GM12878 (cell line): Measurements from ENCODE around the gene RGP1. TPM values are rescaled to one million over a fixed set of nuclear protein-coding genes. Genes with fewer than 3 reads are reported as not detected.

ENCODE experiments used
- ATF7 ChIP-seq: fragments of 450-650 bp; IDR thresholded peaks from 2 replicates; pipeline ENCODE4 v1.6.1; 2016; ENCODE audit warnings: low read depth, mild to moderate bottlenecking
- BHLHE40 ChIP-seq, 2 experiments: fragments of 450-650 bp in 1 of 2; IDR thresholded peaks; 2 replicates each; pipeline ENCODE4 v1.6.1; 2011 to 2017; ENCODE audit warnings: low read depth in 2 of 2, borderline replicate concordance in 1 of 2, improper control_type of control experiment in 1 of 2, low read length in 1 of 2, mild to moderate bottlenecking in 1 of 2
- CBX3 ChIP-seq: fragments of 200-600 bp; sonication (generic); IDR thresholded peaks from 2 replicates; pipeline ENCODE4 v1.6.1; 2016; ENCODE audit warnings: low read depth, borderline replicate concordance
- EGR1 ChIP-seq, 2 experiments: IDR thresholded peaks; 1 replicate in 1 of 2; 2 replicates in 1 of 2; pipeline ENCODE4 v1.6.1; 2011 to 2012; ENCODE audit warnings: low read depth in 2 of 2, low read length in 2 of 2, borderline replicate concordance in 1 of 2, mild to moderate bottlenecking in 1 of 2, moderate library complexity in 1 of 2
- ZNF217 ChIP-seq: fragments of 450-650 bp; IDR thresholded peaks from 2 replicates; pipeline ENCODE4 v1.6.1; 2017; ENCODE audit warnings: antibody characterized with exemption, mild to moderate bottlenecking
- polyA plus RNA-seq, 11 experiments: library from polyadenylated mRNA; depleted of rRNA in 4 of 11; unstranded in 6 of 11; stranded (reverse) in 5 of 11; fragments of >200 nt; fragmentation: Nextera tagmentation in 4 of 11; fragmentation: Illumina TruSeq in 1 of 11; extraction: Ambion mirVana in 4 of 11; extraction: Trizol in 1 of 11; gene quantifications; 1 replicate in 1 of 11; 2 replicates in 10 of 11; pipeline versions ENCODE4 v1.2.1 to v1.2.3, GENCODE V29; 2011 to 2016; ENCODE audit warnings: inconsistent platforms in 2 of 11, missing spikeins in 2 of 11, low read depth in 1 of 11
- total RNA-seq, 4 experiments: library from RNA; depleted of rRNA in 3 of 4; stranded (reverse); fragments of >200 nt in 3 of 4; fragmentation: Illumina TruSeq in 1 of 4; extraction: Trizol in 1 of 4; gene quantifications; 2 replicates each; pipeline versions ENCODE4 v1.2.1 to v1.2.3, GENCODE V29; 2013 to 2021
- TF ChIP-seq, protein P1 (sequence below): IDR thresholded peaks from 2 replicates; pipeline ENCODE4 v1.6.1; 2011; ENCODE audit warnings: borderline replicate concordance, low read depth, mild to moderate bottlenecking, moderate library complexity, mixed read lengths, low read length; ENCODE audit not compliant: insufficient read depth; ENCODE audit errors: extremely low read length
- TF ChIP-seq, protein P2 (sequence below): fragments of 150-350 bp; IDR thresholded peaks from 2 replicates; pipeline ENCODE4 v1.6.1; 2016; ENCODE audit warnings: low read depth, low read length
- TF ChIP-seq, protein P3 (sequence below): fragments of 450-650 bp; IDR thresholded peaks from 2 replicates; pipeline ENCODE4 v1.6.1; 2017; ENCODE audit warnings: mild to moderate bottlenecking, moderate library complexity

Gene RGP1
- total and polyA plus RNA-seq, 10 of the 15 experiments (the other 5 are each of a cell fraction or from before 2014, with no cell fraction given) = 0.44 to 14.9 (median 7.4) TPM

DNA sequence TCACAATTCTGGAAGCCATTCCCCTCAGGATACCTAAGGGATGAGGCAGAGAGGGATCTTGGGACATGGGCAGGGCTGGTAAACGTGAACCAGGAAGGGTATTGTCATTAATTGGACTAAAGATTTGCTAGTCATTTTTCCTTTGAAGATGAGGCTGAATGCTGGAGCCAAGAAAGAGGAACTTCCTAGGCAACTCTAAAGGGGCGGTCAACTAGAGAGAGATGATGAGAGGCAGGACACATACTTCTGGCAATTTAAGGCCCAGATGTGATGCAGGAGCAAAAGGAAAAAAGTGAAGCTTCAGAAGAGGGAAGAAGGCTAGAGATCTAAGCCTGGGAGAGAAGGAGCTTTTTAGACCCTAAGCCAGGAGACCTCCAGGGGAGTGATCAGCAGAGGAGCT lies 5.6 kb upstream of the RGP1 start (continued):
- TF ChIP-seq, protein P1, sequence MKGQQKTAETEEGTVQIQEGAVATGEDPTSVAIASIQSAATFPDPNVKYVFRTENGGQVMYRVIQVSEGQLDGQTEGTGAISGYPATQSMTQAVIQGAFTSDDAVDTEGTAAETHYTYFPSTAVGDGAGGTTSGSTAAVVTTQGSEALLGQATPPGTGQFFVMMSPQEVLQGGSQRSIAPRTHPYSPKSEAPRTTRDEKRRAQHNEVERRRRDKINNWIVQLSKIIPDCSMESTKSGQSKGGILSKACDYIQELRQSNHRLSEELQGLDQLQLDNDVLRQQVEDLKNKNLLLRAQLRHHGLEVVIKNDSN = no peak
- TF ChIP-seq CBX3 (no peak), EGR1 (IDR thresholded peaks at IDR 0.05; ENCODE audit: borderline replicate concordance in 1 of 2, low read depth in 2 of 2, low read length in 2 of 2) (no peak), ATF7 (no peak), BHLHE40 (IDR thresholded peaks at IDR 0.05; ENCODE audit: borderline replicate concordance in 1 of 2, low read depth in 2 of 2, low read length in 1 of 2) (no peak), ZNF217 (no peak)
- TF ChIP-seq, protein P2, sequence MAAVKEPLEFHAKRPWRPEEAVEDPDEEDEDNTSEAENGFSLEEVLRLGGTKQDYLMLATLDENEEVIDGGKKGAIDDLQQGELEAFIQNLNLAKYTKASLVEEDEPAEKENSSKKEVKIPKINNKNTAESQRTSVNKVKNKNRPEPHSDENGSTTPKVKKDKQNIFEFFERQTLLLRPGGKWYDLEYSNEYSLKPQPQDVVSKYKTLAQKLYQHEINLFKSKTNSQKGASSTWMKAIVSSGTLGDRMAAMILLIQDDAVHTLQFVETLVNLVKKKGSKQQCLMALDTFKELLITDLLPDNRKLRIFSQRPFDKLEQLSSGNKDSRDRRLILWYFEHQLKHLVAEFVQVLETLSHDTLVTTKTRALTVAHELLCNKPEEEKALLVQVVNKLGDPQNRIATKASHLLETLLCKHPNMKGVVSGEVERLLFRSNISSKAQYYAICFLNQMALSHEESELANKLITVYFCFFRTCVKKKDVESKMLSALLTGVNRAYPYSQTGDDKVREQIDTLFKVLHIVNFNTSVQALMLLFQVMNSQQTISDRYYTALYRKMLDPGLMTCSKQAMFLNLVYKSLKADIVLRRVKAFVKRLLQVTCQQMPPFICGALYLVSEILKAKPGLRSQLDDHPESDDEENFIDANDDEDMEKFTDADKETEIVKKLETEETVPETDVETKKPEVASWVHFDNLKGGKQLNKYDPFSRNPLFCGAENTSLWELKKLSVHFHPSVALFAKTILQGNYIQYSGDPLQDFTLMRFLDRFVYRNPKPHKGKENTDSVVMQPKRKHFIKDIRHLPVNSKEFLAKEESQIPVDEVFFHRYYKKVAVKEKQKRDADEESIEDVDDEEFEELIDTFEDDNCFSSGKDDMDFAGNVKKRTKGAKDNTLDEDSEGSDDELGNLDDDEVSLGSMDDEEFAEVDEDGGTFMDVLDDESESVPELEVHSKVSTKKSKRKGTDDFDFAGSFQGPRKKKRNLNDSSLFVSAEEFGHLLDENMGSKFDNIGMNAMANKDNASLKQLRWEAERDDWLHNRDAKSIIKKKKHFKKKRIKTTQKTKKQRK = no peak
- TF ChIP-seq, protein P3, sequence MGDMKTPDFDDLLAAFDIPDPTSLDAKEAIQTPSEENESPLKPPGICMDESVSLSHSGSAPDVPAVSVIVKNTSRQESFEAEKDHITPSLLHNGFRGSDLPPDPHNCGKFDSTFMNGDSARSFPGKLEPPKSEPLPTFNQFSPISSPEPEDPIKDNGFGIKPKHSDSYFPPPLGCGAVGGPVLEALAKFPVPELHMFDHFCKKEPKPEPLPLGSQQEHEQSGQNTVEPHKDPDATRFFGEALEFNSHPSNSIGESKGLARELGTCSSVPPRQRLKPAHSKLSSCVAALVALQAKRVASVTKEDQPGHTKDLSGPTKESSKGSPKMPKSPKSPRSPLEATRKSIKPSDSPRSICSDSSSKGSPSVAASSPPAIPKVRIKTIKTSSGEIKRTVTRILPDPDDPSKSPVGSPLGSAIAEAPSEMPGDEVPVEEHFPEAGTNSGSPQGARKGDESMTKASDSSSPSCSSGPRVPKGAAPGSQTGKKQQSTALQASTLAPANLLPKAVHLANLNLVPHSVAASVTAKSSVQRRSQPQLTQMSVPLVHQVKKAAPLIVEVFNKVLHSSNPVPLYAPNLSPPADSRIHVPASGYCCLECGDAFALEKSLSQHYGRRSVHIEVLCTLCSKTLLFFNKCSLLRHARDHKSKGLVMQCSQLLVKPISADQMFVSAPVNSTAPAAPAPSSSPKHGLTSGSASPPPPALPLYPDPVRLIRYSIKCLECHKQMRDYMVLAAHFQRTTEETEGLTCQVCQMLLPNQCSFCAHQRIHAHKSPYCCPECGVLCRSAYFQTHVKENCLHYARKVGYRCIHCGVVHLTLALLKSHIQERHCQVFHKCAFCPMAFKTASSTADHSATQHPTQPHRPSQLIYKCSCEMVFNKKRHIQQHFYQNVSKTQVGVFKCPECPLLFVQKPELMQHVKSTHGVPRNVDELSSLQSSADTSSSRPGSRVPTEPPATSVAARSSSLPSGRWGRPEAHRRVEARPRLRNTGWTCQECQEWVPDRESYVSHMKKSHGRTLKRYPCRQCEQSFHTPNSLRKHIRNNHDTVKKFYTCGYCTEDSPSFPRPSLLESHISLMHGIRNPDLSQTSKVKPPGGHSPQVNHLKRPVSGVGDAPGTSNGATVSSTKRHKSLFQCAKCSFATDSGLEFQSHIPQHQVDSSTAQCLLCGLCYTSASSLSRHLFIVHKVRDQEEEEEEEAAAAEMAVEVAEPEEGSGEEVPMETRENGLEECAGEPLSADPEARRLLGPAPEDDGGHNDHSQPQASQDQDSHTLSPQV = no peak
